Natural killer cell treated with Interleukin-12 subunit alpha and Interleukin-12 subunit beta and Interleukin-15 and Interleukin-18, amount 100 ng/mL, for 72 hours (primary cell): ENCODE data around the gene ARFRP1. TPM values are rescaled to one million over a fixed set of nuclear protein-coding genes. Genes with fewer than 3 reads are reported as not detected.

ENCODE experiments used
- ATAC-seq, 2 donors: fragments of 150-1000 bp; cut with Tn5 transposase in 1 of 2; sonication (Bioruptor Pico), chemical (Tn5 transposase) in 1 of 2; 2 replicates each; pipeline ENCODE4 v1.10.0; 2021
- DNase-seq: peaks from one replicate; pipeline ENCODE4 v3.0.0; 2022; ENCODE audit warnings: low spot score
- H3K27ac Mint-ChIP-seq, 2 donors: 1 replicate in 1 of 2; 2 replicates in 1 of 2; pipeline ENCODE4 v1.8.0; 2022; ENCODE audit warnings: mixed read lengths in 2 of 2, mild to moderate bottlenecking in 1 of 2, moderate library complexity in 1 of 2
- H3K27me3 Mint-ChIP-seq, 2 donors: 1 replicate in 1 of 2; 2 replicates in 1 of 2; pipeline ENCODE4 v1.8.0; 2022; ENCODE audit warnings: mixed read lengths in 2 of 2
- H3K36me3 Mint-ChIP-seq: one replicate; pipeline ENCODE4 v1.8.0; 2022; ENCODE audit warnings: mixed read lengths
- H3K4me1 Mint-ChIP-seq, 2 donors: 1 replicate in 1 of 2; 2 replicates in 1 of 2; pipeline ENCODE4 v1.8.0; 2022; ENCODE audit warnings: low read depth in 2 of 2, mixed read lengths in 2 of 2, mild to moderate bottlenecking in 1 of 2
- H3K4me3 Mint-ChIP-seq: one replicate; pipeline ENCODE4 v1.8.0; 2022; ENCODE audit warnings: mixed read lengths
- H3K9me3 Mint-ChIP-seq: 2 replicates; pipeline ENCODE4 v1.8.0; 2022; ENCODE audit warnings: mixed read lengths
- total RNA-seq, 2 donors: library from RNA; stranded (reverse); gene quantifications; one replicate each; pipeline ENCODE4 v1.2.3, GENCODE V29; 2022

Gene ARFRP1
- total RNA-seq, 2 donors from 2014 or later: 52.4 to 87.0 TPM

- Mint-ChIP-seq H3K9me3 (no peaks in the 10 kb centered on the region), H3K36me3 (no peaks in the 10 kb centered on the region), H3K4me3 (no peak overlapping the region), H3K4me1 (peaks cover 0 to 8% of the 10 kb centered on the region in 2 donors), H3K27ac (no peak overlapping the region), H3K27me3 (no peaks in the 10 kb centered on the region)
- no peak for DNase-seq
- ATAC-seq: no peak
Measured at GRCh38 chr20:63697868-63698545, 9.8 kb downstream of the ARFRP1 start.

DNA sequence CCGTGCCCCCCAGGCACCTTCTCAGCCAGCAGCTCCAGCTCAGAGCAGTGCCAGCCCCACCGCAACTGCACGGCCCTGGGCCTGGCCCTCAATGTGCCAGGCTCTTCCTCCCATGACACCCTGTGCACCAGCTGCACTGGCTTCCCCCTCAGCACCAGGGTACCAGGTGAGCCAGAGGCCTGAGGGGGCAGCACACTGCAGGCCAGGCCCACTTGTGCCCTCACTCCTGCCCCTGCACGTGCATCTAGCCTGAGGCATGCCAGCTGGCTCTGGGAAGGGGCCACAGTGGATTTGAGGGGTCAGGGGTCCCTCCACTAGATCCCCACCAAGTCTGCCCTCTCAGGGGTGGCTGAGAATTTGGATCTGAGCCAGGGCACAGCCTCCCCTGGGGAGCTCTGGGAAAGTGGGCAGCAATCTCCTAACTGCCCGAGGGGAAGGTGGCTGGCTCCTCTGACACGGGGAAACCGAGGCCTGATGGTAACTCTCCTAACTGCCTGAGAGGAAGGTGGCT, 10.4 kb downstream of the ARFRP1 start:
- peaks cover 0 to 7% of the 10 kb centered on the region in 2 donors for H3K4me1 Mint-ChIP-seq
- no peaks in the 10 kb centered on the region for H3K9me3 Mint-ChIP-seq
- no peaks in the 10 kb centered on the region for H3K36me3 Mint-ChIP-seq
- ATAC-seq (no peak), DNase-seq (no peak)
- H3K4me3 Mint-ChIP-seq: no peak overlapping the region
- H3K27me3 Mint-ChIP-seq: no peaks in the 10 kb centered on the region
- H3K27ac Mint-ChIP-seq: no peak overlapping the region

DNA sequence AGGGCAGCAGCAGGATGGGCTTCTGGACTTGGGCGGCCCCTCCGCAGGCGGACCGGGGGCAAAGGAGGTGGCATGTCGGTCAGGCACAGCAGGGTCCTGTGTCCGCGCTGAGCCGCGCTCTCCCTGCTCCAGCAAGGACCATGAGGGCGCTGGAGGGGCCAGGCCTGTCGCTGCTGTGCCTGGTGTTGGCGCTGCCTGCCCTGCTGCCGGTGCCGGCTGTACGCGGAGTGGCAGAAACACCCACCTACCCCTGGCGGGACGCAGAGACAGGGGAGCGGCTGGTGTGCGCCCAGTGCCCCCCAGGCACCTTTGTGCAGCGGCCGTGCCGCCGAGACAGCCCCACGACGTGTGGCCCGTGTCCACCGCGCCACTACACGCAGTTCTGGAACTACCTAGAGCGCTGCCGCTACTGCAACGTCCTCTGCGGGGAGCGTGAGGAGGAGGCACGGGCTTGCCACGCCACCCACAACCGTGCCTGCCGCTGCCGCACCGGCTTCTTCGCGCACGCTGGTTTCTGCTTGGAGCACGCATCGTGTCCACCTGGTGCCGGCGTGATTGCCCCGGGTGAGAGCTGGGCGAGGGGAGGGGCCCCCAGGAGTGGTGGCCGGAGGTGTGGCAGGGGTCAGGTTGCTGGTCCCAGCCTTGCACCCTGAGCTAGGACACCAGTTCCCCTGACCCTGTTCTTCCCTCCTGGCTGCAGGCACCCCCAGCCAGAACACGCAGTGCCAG, 11.0 kb downstream of the ARFRP1 start, which contains the start of gene TNFRSF6B:
Gene TNFRSF6B (plus strand): TSS at position 25 of the 729 bp plus-strand sequence. CDS start 116 bp downstream, at position 141.
- Mint-ChIP-seq H3K4me1 (peaks cover 0 to 2% of the 10 kb centered on the region in 2 donors), H3K27ac (no peak within 1 kb of the TSS), H3K9me3 (no peaks in the 10 kb centered on the region), H3K36me3 (no peaks in the 10 kb centered on the region), H3K27me3 (no peaks in the 10 kb centered on the region), H3K4me3 (no peak within 1 kb of the TSS)
- DNase-seq (no peak), ATAC-seq (peak; percentile 2 to 8)

GRCh38 chr20:63696306-63696627, 11.5 kb downstream of the ARFRP1 start:
- Mint-ChIP-seq H3K4me3 (no peak overlapping the region), H3K36me3 (no peaks in the 10 kb centered on the region), H3K27me3 (no peaks in the 10 kb centered on the region), H3K9me3 (no peaks in the 10 kb centered on the region), H3K4me1 (peaks cover 0 to 2% of the 10 kb centered on the region in 2 donors), H3K27ac (no peak overlapping the region)
- ATAC-seq (peak; percentile 17 to 55), DNase-seq (no peak)

GRCh38 chr20:63695424-63696305, 12.1 kb downstream of the ARFRP1 start:
- no peak for ATAC-seq
- Mint-ChIP-seq H3K27ac (no peak overlapping the region), H3K4me3 (no peak overlapping the region)

GRCh38 chr20:63694584-63695423, 13.0 kb downstream of the ARFRP1 start:
- Mint-ChIP-seq H3K4me1 (peaks cover 0 to 2% of the 10 kb centered on the region in 2 donors), H3K27ac (no peak overlapping the region), H3K27me3 (no peaks in the 10 kb centered on the region), H3K9me3 (no peaks in the 10 kb centered on the region), H3K4me3 (no peak overlapping the region), H3K36me3 (no peaks in the 10 kb centered on the region)
- ATAC-seq (no peak), DNase-seq (no peak)

More at GRCh38 chr20:63695424-63696305, 12.1 kb downstream of the ARFRP1 start:
- Mint-ChIP-seq H3K27me3 (no peaks in the 10 kb centered on the region), H3K4me1 (peaks cover 0 to 2% of the 10 kb centered on the region in 2 donors), H3K9me3 (no peaks in the 10 kb centered on the region), H3K36me3 (no peaks in the 10 kb centered on the region)
- no peak for DNase-seq

- Mint-ChIP-seq H3K4me1 (peaks cover 0 to 2% of the 10 kb centered on the region in 2 donors), H3K9me3 (no peaks in the 10 kb centered on the region), H3K4me3 (no peak overlapping the region), H3K27me3 (no peaks in the 10 kb centered on the region), H3K36me3 (no peaks in the 10 kb centered on the region), H3K27ac (peak overlapping the region; percentile 59 to 66)
- DNase-seq (no peak), ATAC-seq (no peak)
Measured at GRCh38 chr20:63693733-63694583, 13.8 kb downstream of the ARFRP1 start.

GRCh38 chr20:63693083-63693732, 14.6 kb downstream of the ARFRP1 start:
- no peaks in the 10 kb centered on the region for H3K27me3 Mint-ChIP-seq
- no peak overlapping the region for H3K4me3 Mint-ChIP-seq
- H3K27ac Mint-ChIP-seq: peak overlapping the region; percentile 59 to 66
- H3K9me3 Mint-ChIP-seq: no peaks in the 10 kb centered on the region
- no peak for ATAC-seq
- peaks cover 0 to 2% of the 10 kb centered on the region in 2 donors for H3K4me1 Mint-ChIP-seq
- peak; percentile 52 for DNase-seq
- no peaks in the 10 kb centered on the region for H3K36me3 Mint-ChIP-seq

DNA sequence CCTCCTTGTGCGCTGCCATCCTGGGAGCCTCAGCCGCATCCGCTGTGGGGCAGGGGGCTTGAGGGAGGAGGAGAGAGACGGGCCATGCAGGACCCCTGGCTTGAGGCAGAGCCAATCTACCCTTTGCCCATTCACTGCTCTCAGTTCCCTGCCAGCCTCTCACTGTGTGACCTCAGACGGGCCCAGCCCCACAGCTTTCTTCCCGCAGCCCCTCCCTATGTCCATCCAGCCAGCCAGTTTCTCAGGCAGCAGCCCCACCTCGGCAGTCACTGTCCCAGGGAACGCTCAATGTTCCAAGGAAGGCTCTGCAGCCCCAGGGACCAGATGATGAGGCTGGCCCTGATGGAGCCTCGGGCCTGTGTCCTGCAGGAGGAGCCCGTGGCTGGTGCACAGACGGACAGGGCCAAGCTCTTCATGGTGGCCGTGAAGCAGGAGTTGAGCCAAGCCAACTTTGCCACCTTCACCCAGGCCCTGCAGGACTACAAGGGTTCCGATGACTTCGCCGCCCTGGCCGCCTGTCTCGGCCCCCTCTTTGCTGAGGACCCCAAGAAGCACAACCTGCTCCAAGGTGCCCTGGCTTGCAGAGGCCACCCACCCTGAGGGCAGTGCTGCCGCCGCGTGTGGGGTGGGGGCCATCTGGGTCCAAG, 15.2 kb downstream of the ARFRP1 start:
- Mint-ChIP-seq H3K9me3 (no peaks in the 10 kb centered on the region), H3K27me3 (no peaks in the 10 kb centered on the region), H3K36me3 (no peaks in the 10 kb centered on the region), H3K27ac (peak overlapping the region in 1 of 2 donors; percentile 41), H3K4me3 (no peak overlapping the region), H3K4me1 (peaks cover 0 to 2% of the 10 kb centered on the region in 2 donors)
- ATAC-seq (no peak), DNase-seq (peak; percentile 44)

- H3K36me3 Mint-ChIP-seq: no peaks in the 10 kb centered on the region
- ATAC-seq (no peak), DNase-seq (peak; percentile 59)
- H3K4me1 Mint-ChIP-seq: no peaks in the 10 kb centered on the region
- H3K27ac Mint-ChIP-seq: peak overlapping the region in 1 of 2 donors; percentile 41
- no peak overlapping the region for H3K4me3 Mint-ChIP-seq
- no peaks in the 10 kb centered on the region for H3K27me3 Mint-ChIP-seq
- no peaks in the 10 kb centered on the region for H3K9me3 Mint-ChIP-seq
Measured at GRCh38 chr20:63691711-63692435, 15.9 kb downstream of the ARFRP1 start.
